Activated T-cell treated with anti-CD3 and anti-CD28 coated beads for 24 hours (primary cell): ENCODE measurements around the gene ASTN1.

Experiments
- DNase-seq: peaks from one replicate; pipeline ENCODE4 v3.0.0-alpha.2; 2020; ENCODE audit warnings: low read depth

ASTN1 gene

DNA sequence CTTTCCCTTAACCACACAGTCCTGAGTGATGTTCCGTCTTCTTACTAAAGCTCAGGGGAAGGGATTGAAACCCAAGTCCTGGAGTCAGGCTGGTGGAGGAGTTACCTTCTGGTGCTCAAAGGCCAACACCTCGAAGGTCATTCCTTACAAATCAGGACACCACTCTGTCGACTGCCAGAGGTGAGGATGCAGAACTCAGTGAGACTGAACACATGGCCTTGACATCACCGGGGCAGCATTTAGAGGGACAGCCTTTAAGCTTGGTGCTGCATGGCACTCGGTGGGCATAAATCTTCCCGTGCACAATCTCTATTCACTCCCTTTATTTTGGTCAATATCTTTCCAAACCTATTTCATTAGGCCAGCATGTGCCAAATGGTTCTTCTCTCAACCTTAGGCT, 130.9 kb downstream of the ASTN1 start:
- no peak for DNase-seq

DNA sequence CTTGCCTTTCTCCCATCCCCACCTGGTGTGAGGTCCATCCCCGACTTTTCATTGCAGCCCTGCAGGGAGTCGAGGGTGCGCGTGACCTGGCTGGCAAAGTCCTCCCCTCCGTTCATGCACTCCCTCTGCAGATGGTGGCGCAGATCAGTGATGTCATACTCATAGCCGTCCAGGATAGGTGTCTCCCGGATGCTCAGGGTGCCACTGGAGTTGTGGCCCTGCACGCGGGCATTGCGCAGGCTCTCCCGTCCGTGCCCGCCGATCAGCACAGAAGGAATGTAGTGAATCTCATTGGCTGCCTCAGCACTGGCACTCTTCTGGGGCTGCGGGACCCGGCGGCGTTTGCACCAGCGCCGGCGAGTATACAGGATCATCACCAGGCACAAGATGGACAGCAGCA, 132.1 kb downstream of the ASTN1 start:
- no peak for DNase-seq

DNA sequence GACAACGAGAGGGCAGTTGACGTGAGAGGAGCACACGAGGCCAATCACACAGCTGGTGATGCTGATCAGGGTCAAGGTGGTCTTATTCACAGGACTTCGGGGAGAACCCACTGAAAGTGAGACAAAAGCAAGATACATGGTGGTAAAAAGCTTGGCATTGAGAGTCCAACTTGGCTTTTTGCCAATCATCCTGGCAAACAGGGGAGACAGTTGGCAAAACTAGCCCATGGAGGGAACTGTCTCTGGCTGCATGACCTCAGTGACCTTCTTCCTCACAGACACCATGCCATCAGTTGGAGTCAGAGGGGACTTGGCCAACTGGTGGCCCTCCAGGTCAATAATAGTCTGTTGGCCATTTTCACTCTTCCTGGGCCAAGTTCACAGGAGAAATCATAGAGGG, 139.9 kb downstream of the ASTN1 start:
- no peak for DNase-seq

DNA sequence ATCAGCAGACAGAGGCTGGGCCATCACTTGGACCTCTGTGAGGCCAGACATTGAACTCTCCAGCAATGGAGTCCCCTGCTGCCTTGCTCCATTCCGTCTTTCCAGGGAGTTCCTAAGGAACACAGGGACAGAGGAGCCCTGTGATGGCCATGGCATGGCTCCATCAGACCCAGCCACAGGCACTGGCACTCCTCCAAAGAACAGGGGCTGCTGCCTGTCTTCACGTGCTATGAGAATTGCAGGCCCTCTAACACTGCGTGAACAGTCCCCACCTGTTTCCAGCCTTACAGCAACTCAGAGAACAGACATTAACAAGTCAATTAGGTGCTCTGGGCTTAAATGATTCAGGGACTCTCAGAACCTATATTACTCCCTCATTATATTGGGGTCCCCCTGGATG, 140.8 kb downstream of the ASTN1 start:
- no peak for DNase-seq

DNA sequence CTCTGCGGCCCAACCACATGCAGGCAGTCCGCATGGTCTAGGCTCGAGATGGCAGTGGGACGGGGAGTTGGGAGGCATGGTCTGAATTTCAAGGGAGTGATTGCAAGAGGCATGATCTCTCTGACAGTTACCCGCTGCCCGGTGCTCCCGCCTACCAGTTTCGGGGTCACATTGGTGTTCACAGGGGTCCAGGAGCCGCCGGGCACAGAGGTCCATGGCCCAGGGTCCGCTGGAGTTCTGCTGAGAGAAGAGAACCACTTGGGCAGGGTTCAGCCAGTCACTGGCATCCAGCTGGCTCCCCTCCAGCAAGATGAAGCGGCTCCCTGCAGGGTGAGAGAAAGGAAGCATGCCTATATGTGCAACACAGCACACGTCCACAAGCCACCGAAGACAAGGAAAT, 141.3 kb downstream of the ASTN1 start:
- DNase-seq: no peak

DNA sequence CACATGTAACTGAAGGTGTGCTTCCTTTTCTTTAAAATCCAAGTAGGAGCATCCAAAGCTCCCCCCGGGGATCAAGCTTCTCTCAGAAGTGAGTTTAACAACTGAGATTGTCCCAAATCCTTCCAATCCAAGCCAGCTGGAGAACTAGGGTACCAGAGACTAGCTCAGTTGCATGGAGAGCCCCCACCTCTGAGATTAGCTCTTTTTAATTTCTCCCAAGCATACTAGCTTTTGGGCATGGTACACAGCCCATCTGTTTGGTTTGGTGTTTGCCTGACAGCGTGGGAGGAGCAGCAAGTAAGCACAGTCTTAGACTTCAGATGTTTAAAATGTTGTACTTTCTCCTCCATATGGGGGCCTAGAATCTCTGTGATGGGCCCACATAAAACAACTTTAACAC, 142.8 kb downstream of the ASTN1 start:
- no peak for DNase-seq

DNA sequence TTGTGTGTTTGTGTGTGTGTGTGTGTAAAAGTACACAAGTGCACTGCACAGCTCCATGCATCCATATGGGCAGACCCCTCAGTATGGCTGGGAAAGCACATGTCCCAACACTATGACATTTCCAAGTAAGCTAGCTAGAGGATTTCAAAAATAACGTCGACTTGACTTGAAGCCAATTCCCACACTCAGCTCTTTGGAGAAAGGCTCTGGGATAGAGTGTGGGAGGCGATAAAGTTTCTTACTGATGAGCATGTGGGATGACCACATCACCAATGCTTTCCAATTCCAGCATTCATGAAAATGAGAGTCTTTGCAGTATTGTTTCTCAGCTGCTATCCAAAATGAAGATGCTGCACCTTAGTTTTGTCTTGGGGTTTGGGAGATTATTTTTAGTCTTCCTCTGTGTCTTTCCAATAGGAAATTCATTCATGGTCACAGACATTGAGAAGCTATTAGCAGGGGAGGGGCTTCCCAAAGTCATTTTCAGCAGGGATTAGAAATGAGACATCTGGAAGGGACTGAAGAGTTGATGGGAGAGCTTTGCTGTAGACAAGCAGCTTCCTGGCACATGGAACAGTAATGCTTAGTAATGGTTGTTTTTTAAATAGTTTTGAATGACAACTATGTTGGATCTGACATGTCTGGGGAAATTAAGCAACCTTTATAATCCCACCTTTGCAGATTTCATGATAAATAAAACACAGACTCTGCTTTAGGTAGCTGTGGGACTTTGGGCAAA, 143.5 kb downstream of the ASTN1 start:
- no peak for DNase-seq

DNA sequence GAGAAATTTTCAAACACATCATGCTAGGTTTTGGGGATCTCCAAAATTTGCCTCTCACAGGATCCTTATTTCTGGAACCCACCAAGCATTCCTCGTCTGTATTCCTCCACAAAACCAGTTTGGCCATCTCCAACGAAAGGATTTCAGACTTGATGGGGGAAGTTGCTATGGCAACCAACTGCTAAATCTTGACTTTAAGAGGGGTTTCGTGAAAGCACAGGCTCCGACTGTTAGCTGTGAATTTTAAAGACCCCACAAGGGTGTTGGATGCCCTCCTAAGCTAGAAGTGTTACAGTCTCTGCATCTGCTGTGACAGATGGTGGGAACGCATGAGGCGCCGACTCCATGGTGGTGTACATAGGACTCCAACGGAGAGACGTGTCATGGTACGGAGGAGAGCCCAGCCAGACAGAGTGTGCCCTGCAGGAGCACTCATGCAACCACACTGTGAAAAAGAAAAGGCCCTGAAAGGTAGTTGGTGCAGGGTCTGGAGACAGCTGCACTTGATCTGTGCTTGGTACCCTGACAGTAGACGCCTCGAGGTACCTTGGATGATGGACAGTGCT, 147.1 kb downstream of the ASTN1 start:
- no peak for DNase-seq

DNA sequence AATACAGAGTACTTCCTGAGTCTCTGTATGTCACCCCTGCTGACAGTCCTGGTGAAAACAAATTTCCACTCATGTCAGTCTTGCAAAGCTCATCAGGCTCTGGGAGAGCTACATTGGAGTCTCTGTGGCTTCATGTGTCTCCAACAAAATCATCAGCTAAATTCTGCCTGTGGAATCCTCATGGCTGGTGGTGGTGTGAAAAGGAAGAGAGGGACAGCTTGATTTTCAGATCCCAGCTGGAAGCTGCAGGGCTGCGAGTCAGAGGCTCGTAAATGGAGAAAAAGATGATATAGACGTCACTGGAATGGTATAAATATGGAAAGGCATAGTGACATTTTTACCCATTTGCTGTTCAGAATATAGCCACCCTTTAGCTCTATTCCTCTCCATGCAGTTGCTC, 150.2 kb downstream of the ASTN1 start:
- DNase-seq: no peak

DNA sequence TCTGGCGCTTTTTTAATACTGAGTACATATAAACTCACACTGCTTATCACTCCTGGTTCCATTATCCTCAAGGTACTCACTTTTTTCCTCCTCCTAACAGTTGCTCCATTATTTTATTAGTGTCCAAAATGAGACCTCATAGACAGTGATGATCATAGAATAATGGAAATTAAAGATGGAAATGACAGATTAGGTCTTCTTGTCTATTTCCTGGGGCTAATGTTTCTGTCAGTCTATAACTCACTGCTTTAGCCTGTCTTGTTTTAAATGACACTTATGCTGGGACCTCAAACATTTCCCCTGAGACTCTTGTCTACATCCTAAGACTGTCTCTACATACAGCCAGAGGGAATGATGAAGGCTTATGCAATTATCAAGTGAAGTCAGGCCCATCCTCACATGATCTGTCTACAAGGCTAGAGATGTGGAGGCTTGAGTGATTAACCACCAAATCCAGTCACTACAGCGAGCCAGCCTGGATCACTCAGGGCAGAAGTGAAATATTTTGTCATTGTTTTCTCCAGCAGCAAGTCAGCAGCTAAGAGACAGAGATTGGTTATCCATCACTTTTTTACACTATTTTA, 152.1 kb downstream of the ASTN1 start:
- no peak for DNase-seq

DNA sequence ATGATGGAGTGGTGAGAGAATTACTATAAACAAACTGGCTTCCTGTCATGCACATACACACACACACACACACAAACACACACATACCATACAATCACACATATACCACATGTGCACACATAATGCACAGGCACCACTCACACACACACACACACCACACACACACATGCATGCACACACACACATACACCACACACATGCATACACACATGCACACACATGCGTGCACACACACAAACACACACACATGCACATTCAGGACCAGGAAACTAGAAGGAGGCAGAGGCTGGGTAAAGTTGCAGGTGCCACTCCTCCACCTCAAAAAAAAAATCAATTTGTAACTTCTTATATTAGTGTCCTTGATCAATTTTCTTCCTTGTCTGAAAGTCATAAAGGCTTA, 153.0 kb downstream of the ASTN1 start:
- DNase-seq: no peak

DNA sequence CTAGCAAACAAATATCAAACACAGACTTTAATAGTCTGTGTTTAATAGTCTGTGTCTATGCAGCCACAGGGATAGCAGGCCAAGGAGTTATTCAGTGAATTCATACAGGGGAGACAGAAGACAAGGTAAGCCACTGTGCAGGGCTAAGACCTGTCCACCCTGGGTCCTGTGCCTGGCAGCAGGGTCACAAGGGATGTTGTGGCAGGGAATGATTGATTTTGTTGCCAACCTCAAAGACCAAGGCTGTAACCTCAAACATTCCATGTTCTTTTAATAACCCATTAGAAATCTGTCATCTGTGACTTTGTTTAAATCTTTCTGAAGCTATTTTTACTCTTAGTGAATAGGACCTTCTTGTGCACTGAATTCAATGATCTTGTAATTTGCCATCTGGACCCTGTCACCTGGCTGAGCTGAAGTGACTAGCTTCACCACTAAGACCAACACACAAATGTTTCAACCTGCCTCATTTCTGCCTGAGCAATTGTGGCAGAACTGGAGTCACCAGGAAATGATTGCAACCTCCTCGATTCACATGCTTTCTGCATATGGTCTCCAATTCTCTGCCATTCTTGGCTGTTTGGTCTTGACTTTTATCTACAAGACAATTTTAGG, 154.2 kb downstream of the ASTN1 start:
- no peak for DNase-seq

DNA sequence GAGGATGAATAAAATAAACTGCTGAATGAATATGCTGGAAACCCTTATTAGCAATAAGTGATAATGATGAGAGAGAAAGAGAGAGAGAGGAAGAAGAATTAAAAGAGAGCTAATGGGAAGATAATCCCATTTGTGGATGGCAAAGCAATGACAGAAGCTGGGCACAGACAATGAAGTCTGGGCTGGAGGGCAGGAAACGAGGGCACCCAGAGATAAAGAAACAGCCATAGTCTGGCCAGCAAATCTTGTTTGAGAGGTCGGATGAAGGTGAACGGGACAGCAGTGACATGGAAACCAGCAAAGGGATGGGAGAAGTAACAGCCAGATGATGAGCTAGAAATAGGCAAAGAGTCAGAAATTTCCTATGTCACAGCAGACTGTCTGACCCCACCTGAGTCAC, 155.9 kb downstream of the ASTN1 start:
- no peak for DNase-seq

DNA sequence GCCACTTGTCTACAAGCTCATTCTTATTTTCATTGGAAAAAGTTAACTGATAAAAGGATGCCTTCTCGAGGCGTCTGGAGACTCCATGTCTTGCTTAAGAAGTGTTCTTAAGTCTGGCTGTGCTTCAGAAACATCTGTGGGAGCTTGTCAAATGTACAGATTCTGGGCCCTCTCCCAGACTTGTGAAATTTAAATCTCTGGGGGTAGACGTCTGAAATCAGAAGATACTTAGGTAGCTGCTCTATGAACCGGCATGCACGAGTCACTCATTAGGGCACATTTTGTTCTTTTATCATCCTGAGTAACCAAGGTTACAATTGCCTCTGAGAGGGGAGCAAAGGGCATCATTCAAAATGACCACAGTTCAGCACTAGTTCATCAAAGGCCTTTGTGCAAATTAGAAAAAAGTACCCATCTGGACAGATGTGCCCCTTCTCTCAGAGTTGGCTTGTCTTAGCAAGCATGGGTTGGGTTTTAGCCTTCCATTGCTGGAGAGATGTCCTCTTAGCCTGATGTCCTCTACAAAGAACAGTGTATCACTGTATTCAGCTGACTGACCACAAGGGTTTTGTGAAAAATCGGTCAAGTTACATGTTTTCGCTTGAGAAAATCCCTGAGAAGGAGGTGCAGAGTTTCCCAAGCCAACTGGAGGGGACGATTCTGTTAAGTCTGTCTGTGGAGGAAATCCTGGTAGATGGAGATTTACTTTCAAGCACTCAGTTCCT, 156.9 kb downstream of the ASTN1 start:
- DNase-seq: no peak

DNA sequence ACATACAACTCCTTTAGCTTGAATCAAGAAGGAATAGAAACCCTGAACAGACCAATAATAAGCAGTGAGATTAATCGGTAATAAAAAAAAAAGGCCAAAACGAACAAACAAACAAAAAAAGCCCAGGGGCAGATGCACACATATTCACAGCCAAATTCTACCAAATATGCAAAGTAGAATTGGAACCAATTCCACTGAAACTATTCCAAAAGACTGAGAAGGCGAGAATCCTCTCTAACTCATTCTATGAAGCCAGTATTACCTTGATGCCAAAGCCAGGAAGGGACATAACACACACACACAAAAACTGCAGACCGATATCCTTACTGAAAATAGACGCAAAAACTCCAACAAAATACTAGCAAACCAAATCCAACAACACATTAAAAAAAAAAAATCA, 161.6 kb downstream of the ASTN1 start:
- no peak for DNase-seq

DNA sequence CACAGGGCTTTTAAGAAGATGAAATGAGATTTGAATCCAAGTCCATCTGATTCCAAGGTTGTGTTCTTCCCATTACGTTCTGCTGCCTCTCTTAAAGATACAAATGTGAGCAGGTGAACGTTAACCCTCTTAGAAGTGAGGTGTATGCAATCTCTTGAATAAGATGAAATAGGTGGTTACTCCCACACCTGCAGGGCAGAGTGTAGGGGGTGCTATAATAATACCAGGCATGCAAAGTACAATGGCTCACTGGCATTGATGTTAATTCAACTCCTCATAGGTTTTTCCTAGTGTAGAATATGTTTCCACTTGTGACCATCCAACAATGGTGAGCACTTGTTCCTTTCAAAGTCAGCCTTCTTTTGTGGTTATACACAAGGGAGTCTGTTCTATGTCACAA, 163.0 kb downstream of the ASTN1 start:
- DNase-seq: no peak

DNA sequence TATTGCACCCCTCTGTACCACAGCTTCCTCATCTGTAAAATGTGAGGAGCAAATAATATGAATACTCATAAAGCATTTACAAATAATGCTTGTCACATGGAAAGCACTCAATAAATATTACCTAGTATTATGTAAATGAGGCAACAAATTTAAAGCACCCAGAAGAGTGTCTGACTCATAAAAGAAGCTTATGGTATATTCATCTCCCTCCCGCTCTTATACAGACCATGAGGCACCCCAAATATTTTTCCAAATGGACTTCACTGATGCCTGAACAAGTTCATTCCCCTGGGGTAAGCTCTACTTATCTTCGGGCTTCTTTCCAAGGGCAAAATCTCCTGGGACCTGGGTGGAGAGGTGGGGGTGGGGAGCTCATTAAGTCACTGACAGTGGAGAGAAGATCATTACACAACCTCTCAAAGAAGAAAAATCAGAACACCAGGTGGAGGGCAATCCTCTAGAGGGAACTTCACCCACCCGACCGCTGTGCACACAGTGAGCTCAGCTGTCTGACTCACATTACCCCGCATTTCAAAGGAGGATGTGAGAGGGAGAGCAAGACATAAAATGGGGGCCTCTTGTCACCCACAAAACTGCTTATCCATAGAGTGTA, 166.2 kb downstream of the ASTN1 start:
- no peak for DNase-seq

DNA sequence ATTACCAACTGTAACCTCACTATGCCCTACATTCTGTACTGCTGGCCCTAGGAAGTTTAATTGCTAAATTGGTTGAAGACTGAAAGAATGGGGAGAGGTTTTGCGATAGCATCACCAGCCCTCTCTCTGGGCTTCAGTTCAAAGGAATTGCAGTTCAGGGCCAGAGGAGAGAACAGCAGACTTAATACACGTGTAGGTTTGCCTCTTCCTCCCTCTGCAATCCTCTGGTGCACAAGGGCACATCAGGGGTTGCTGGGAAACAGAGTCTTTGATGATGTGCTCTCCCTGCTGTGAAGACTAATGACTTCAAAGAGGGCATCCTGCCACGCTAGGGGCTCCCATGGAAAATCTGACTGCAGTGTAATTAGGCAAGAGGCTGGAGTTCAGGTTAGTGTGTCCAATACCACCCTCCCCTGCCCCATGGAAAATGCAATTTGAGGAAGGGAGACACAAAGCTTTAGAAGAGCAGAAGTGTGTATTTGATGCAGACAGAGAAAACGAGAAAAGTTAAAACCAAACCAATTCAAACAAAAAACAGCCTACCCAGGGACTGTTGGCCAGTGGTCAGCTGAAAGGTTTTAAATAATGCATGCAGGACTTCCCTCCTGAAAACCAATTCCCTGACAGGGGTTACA, 167.9 kb downstream of the ASTN1 start:
- no peak for DNase-seq

DNA sequence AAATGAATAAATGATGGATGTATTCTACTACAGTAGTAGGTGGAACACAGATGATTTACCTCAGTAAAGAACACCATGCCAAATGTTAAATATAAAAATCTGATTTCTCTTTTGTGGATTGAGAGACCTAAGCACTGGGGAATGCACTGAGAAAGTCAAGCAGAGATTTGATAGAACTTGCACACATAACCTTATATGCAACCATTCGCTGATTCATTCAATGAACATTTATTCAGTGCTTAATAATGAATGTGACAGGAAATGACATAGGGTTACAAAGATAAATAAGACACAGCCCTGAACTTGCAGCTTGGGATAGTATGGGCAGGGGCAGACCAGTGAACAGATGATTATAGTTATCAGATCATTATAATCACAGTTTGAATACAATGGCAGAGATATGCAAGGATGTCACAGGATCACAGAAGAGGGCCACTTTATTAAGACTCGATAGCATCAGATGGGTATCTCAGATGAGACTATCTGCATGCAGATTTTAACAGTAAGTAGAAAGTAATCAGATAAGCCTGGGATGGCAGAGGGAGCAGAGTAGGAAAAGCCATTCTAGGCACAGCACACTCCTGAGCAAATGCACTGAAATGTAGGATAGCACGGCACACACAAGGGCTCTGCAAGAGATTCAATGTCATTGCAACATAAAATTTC, 169.4 kb downstream of the ASTN1 start:
- DNase-seq: no peak

DNA sequence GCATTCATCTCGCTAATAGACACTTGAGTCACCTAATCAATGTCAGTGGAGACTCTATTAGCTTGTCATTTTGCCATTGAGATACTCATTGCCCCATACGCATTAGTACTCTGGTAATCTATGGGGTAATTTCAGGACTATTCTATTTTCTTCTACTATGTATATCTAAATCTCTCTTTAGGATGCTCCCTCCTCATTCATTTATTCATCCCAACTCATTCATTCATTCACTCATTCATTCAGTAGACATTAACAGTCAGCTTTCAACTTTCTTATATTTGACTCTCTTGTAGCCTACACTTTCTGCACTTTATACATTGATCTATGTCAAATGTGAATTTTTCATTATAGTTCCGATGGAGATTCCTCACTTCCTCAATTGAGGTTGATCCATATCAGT, 170.9 kb downstream of the ASTN1 start:
- no peak for DNase-seq

DNA sequence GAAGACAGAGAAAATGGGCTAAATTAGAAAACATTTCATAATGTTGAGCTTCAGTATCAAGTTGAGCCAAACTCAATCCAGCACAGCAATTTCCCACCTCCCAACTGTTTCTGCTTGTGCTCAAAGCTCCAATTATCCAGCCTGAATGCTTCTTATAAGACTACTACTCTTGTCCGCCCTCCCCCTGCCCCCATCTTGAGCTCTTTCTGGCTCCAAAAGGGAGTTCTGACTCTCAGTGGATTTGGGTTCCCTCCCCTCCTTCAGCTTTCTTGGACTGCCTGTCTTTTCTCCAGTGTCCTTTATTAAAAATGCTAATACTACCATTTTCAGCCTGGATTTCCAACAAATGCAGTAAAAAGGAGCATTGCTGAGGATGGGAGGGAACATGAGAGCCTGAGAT, 174.8 kb downstream of the ASTN1 start:
- DNase-seq: no peak
